Psoas muscle (tissue), 8 donors: ENCODE results near the gene NOL8. TPM values are rescaled to one million over a fixed set of nuclear protein-coding genes. Genes with fewer than 3 reads are reported as not detected.

Experiments used
- ATAC-seq, 4 donors: fragments of 200-7000 bp; cut with Tn5 transposase; one replicate each; pipeline ENCODE4 v1.9.1; 2020; ENCODE audit warnings: moderate library complexity in 3 of 4, mild to moderate bottlenecking in 2 of 4
- DNase-seq, 2 donors: peaks; one replicate each; pipeline ENCODE4 v3.0.0-alpha.2; 2020
- H3K27ac ChIP-seq: fragments of 200-600 bp; one replicate; pipeline ENCODE4 v1.8.0; 2022
- H3K27me3 ChIP-seq, 3 donors: fragments of 200-600 bp in 1 of 3; one replicate each; pipeline versions ENCODE4 v1.6.1 to v1.8.0; 2013 to 2022; ENCODE audit warnings: low read length in 2 of 3, mild to moderate bottlenecking in 2 of 3, moderate library complexity in 1 of 3; ENCODE audit not compliant: insufficient read depth in 3 of 3
- H3K36me3 ChIP-seq, 2 donors: fragments of 200-600 bp in 1 of 2; one replicate each; pipeline versions ENCODE4 v1.6.1 to v1.8.0; 2013 to 2022; ENCODE audit warnings: low read depth in 1 of 2, mild to moderate bottlenecking in 1 of 2, moderate library complexity in 1 of 2; ENCODE audit not compliant: insufficient read depth in 1 of 2
- H3K4me1 ChIP-seq: fragments of 200-600 bp; one replicate; pipeline ENCODE4 v1.8.0; 2022
- H3K4me3 ChIP-seq: fragments of 200-600 bp; one replicate; pipeline ENCODE4 v1.8.0; 2022; ENCODE audit warnings: mild to moderate bottlenecking
- H3K9me3 ChIP-seq: fragments of 200-600 bp; one replicate; pipeline ENCODE4 v1.8.0; 2022
- CTCF ChIP-seq: fragments of 200-600 bp; IDR thresholded peaks from one replicate; pipeline ENCODE4 v1.8.0; 2022; ENCODE audit warnings: antibody characterized with exemption
- WGBS, 3 donors: extraction: QIAGEN DNeasy Blood & Tissue Kit; methylation state at CpG; one replicate each; pipeline versions ENCODE4 v1.1.6 to v1.1.7; 2013; 5-methylcytosine and 5-hydroxymethylcytosine counted together
- intact Hi-C, 2 donors: fragments of 100-400 bp; cut with DNase I; formaldehyde crosslinking; loops; one replicate each; pipeline versions ENCODE4 v1.11.0 to v1.14.2; 2022
- polyA plus RNA-seq, 3 donors: library from polyadenylated mRNA; stranded (reverse); fragments of 200-250 nt; gene quantifications; one replicate each; pipeline ENCODE4 v1.2.3, GENCODE V29; 2013
- total RNA-seq, 4 donors: library from RNA; stranded (reverse); fragmentation: NEBNext Ultra II Directional in 2 of 4; extraction: Animal tissue kit (Norgen Biotek cat#: 25700) in 2 of 4; gene quantifications; one replicate each; pipeline versions ENCODE4 v1.2.1 to v1.2.4, GENCODE V29; 2021 to 2023
- donor health status: healthy with polysubstance abuse.
- donor health status: DM: no; HTN: no; CAD: no; lungs with moderate emphysema.
- donor health status: Bipolar disorder and iron deficiency.
- donor health status: healthy.
- donor health status: DM: yes; HTN: yes; CAD: no.
- donor health status: DM: no; HTN: no; CAD: no.
- donor health status: DM: no; HTN: no; CAD: no.
- donor health status: DM: yes; HTN: yes; CAD: no.

Gene NOL8
- total and polyA plus RNA-seq, 7 donors, result 11.2 to 29.4 (median 17.4) TPM

GRCh38 chr9:92345582-92345981, 20.4 kb upstream of the NOL8 start:
- Histone ChIP-seq H3K4me1 (no peaks in the 10 kb centered on the region), H3K9me3 (no peaks in the 10 kb centered on the region), H3K27ac (no peak overlapping the region), H3K4me3 (no peak overlapping the region), H3K36me3 (peaks cover 0 to 23% of the 10 kb centered on the region in 2 donors), H3K27me3 (no peaks in the 10 kb centered on the region)
- no peak for ATAC-seq
- intact Hi-C loops, result loop anchor here in 1 of 2 donors (5.0 kb wide), 1 partner anchor 287 kb away; no protein-coding TSS in a partner anchor
- no peak for TF ChIP-seq CTCF
- no peak for DNase-seq

- DNase-seq (no peak), ATAC-seq (no peak)
- WGBS, 3 donors, result 71 to 79% (median 79%) methylated on average over 1 of the region's 1 CpG
- Histone ChIP-seq H3K27ac (no peak overlapping the region), H3K27me3 (no peaks in the 10 kb centered on the region), H3K4me1 (no peaks in the 10 kb centered on the region), H3K36me3 (peaks cover 0 to 40% of the 10 kb centered on the region in 2 donors), H3K4me3 (no peak overlapping the region), H3K9me3 (no peaks in the 10 kb centered on the region)
- intact Hi-C loops, result loop anchor here in 1 of 2 donors (5.0 kb wide), 1 partner anchor 99 kb away; no protein-coding TSS in a partner anchor
- TF ChIP-seq CTCF, result peak; percentile 24
Observed at GRCh38 chr9:92342825-92343488, 17.8 kb upstream of the NOL8 start.

GRCh38 chr9:92341578-92341977, 16.4 kb upstream of the NOL8 start:
- no peak overlapping the region for H3K27ac ChIP-seq
- peaks cover 0 to 45% of the 10 kb centered on the region in 2 donors for H3K36me3 ChIP-seq
- no peaks in the 10 kb centered on the region for H3K9me3 ChIP-seq
- TF ChIP-seq CTCF, result no peak
- H3K27me3 ChIP-seq, result no peaks in the 10 kb centered on the region
- DNase-seq (no peak), ATAC-seq (peak in 2 of 4 donors; percentile 44 to 73)
- WGBS, 3 donors, result 80 to 100% (median 95%) methylated on average over 1 of the region's 1 CpG
- intact Hi-C loops, result loop anchor here in 1 of 2 donors (5.0 kb wide), 1 partner anchor 101 kb away; no protein-coding TSS in a partner anchor
- no peak overlapping the region for H3K4me3 ChIP-seq
- no peaks in the 10 kb centered on the region for H3K4me1 ChIP-seq

GRCh38 chr9:92333282-92333634, 8.1 kb upstream of the NOL8 start:
- intact Hi-C loops, result no loop called here
- DNase-seq (no peak), ATAC-seq (no peak)
- peaks cover 4% of the 10 kb centered on the region for H3K4me1 ChIP-seq
- WGBS, 3 donors, result 88 to 96% (median 92%) methylated on average over 2 of the region's 2 CpGs
- no peak for TF ChIP-seq CTCF
- peaks cover 2 to 58% of the 10 kb centered on the region in 2 donors for H3K36me3 ChIP-seq
- no peaks in the 10 kb centered on the region for H3K9me3 ChIP-seq
- H3K27me3 ChIP-seq, result no peaks in the 10 kb centered on the region
- H3K4me3 ChIP-seq, result no peak overlapping the region
- no peak overlapping the region for H3K27ac ChIP-seq
